HG03060 (cell line): ENCODE results near the gene FIG4.
"Not testable (repeated sequence)": the region's sequence is repeated elsewhere in the genome, so short reads cannot be mapped to it uniquely, and the experiment has no call there.

Experiments
- ATAC-seq: cut with Tn5 transposase; IDR thresholded peaks from one replicate; pipeline ENCODE4 v1.9.1; 2021; ENCODE audit warnings: low read depth, moderate number of reproducible peaks; ENCODE audit not compliant: unreplicated experiment

Gene FIG4

DNA sequence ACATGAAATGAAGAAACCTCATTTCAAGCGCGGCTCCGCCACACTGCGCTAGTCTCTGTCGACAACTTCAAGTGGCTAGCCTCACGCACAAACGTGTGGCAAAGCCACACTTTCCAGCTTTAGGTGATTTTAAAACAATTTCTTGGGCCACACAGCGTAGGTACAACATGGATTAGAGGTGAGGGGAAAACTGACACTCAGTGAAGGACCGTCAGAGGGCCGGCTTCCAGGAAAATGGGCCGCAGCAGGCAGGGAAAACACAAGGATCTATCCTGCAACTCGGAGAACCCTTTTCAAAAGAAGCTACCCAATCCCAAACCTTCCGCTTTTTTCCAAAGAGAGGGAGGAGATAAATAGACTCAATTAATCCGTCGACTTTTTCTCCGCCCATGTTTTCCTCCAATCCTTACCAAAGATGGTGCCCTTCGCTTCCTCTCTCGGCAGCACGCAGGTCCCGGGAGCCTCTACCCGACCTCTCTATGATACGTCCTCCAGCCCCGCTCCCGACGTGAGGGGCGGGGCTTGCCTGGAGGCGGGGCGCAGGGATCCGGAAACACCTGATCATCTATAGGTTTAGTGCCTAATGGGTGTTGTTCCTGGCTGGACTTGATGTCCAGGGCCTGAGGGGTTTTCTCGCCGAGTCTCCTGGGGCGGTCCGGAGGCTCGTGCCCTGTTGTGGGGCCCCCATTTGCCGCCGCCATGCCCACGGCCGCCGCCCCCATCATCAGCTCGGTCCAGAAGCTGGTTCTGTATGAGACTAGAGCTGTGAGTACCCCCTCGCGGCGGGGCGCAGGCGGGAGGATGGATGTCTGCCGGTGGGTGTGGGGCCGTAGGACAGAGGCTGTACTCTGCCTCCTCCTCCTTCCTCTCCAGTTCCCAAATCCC lies at the start of gene FIG4, which contains the start of gene AK9:
FIG4 (plus strand) TSS at position 560 of the 885 bp plus-strand sequence; CDS start at position 700, 140 bp downstream.
AK9 (minus strand) TSS at position 466 of the 885 bp plus-strand sequence. CDS start 15,457 bp downstream, outside the sequence.
- peak; percentile 80 for ATAC-seq

DNA sequence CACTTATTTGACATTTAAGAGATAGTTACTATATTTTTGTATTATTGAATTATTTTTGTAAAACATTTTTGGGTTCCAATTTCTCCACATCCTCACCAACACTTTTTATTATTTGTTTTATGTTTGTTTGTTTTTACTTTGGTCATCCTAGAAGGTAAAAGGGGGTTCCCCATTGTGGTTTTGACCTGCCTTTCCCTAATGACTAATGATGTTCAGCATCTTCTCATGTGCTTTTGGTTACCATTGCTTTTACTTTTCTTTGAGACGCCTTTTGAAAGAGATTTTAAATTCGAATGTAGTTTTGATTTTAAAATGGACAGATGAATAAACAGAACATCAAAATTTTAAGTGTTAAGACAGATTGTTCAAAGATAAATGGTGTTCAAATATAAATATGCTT lies 47.0 kb upstream of the FIG4 start:
- ATAC-seq, result no peak

DNA sequence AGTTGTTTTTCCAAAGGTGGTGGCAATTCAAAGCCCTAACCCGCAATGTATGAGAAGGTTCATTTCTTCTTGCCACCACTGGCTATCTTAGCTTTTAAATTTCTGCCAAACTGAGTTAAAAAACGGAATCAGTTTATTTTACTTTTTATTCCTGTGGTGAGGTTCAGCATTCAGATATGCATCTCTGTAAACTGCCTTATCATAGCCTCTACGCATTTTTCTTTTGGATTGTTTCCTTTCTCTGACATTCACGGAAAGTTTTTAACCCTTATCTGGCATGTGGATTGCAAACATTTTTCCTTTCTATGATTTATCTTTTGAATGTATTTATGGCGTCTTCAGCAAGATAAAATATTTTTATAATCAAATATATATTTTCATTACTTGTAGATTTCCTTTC lies 37.8 kb upstream of the FIG4 start:
- ATAC-seq, result no peak

DNA sequence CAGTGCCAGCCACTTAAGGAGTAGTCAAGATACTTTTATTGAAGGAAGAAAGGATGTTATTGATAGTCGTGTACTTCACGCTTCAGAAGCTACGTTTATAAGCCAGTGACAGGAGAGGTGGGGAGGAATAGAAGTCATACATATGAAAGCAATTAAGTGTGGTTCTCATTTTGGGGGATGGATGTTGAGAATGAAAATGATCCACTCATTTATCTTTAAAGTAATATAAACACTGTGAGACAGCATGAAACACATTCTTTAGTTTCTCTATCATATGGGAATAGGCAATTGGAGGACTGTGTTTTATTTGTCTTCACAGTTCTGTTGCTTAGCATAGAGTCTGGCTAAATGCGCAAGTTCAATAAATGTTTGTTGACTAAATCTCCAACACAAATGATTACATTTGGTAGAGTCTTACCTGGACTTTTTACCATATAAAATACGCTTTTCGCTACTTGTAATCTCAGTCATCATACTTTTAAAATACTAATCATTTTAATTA lies 35.3 kb upstream of the FIG4 start:
- ATAC-seq, result no peak

DNA sequence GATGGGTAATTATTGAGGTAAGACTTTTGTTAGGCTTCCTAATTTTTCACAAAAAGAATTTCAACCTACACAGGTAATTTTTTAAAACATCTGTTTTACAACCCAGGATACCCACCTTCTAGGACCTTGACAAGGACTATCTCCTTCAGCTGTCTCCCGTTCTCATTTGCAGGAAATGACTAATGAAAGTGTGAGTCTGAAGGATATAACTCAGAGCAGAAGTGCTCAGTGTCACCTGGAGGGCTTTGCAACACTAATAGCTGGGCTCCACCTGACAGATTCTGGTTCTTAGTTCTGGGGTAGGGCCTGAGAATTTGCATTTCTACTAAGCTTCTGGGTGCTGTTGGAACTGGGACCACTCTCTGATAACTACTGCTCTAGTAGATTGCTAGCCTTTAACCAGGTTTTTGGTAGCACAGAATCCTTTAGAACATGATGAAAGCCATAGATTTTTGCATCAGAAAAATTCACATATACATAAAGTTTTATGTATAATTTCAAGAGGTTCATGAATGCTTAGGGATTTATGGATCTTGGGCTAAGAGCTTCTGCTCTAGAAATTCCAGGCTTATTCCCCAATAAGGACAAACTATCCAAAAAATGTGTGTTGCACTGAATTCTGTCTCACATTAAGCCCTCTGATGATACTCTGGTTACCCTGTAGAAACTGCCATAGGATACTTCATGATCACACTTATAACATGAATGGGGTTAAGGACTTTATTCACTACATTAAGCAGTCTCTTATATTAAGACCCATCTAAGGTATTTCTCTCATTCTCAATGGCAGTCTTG lies 30.4 kb upstream of the FIG4 start:
- ATAC-seq, result no peak

DNA sequence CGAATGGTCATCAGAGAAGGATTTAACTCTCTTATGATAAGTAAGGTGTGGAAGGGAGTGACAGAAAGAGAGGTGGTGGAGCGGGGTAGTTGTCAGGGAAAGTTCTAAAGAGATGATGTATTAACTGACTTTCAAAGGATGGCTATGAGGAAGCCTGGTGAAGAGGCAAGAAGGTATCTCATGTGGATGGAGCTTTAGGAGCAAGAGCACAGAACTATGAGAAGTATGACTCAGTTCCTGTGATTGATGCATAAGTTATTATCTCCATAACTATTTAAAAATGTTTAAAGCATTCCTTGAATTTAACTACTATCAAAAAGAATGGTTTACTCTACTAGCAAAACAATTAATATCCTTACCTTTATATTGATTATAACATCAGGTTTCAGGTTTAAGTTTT lies 28.9 kb upstream of the FIG4 start:
- ATAC-seq, result no peak

DNA sequence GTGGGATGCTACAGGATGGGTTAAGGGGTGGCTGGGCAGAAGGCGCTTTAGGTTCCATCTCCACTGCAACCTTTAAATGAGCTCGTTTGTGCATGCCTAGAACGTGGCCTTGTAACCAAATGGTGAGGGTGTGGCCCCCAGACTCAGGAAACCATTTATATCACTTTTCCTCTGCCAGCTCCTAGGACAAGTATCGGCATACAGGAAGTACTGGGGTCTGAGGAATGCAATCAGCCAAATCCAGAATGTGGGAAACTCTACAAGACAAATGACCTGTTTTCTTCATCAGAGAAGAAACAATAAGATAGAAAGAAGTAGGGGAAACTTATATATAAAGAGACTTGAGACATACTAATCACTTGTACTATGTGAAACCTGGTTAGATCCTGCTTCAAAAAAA lies 21.3 kb upstream of the FIG4 start:
- no peak for ATAC-seq

DNA sequence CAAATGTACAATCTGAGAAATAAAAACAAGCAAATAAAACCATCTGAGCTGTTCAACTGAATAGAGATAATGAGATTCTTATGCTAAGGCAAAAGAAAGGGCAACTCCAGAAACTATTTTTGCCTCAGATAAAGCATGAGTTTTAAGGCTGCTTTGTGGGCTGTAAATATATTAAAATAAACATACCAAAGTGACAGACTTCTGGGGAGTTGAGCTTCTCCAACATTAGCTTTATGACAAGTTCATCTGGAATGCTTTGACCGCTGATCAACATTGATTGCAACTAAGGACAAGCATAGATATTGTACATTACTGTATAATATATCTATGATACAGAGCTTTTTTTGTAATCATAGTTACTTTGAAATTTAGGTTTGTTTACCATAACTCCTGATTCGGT lies 19.4 kb upstream of the FIG4 start:
- ATAC-seq, result no peak

DNA sequence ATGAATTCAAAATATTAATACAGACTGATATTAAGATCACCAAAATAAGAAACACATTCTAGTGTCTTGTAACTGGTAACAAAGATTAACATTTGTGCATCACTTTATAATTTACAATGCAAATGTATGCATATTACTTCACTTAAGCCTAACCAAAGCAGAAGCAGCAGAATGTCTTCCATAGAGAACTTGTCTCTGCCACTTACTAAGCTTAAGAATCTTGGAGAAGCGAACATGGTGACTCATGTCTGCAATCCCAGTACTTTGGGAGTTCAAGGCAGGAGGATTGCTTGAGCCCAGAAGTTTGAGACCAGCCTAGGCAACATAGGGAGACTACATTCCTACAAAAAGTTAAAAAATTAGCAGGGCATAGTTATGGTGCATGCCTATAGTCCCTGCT lies 18.9 kb upstream of the FIG4 start:
- no peak for ATAC-seq

DNA sequence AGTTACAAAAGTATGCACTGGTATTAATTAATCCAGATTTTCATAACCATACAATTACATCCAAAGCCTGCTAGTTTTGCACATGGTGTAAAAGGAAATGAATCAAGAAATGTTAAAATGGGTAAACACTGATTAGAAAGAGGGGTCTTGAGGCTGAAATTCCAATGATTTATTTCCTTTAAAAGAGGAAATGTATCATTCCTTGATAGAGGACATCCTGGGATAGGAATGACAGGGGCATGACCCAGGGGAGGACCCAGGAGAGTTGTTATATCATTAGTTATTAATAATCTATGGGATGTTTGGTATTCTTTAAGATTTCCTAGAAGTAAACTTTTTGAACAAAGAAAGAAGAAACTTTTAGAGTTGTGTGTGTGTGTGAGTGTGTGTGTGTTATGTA lies 18.3 kb upstream of the FIG4 start:
- ATAC-seq, result no peak

DNA sequence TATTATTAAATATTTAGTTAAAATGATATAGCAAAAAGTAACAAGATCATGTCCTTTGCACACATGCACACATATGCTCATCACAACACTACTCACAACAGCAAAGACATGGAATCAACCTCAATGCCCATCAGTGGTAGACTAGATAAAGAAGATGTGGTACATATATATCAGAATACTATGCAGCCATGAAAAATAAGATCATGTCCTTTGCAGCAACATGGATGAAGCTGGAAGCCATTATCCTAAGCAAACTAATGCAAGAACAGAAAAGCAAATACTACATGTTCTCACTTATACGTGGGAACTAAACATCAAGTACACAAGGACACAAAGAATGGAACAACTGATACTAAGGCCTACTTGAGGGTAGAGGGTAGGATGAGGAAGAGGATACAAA lies 14.4 kb upstream of the FIG4 start:
- no peak for ATAC-seq

DNA sequence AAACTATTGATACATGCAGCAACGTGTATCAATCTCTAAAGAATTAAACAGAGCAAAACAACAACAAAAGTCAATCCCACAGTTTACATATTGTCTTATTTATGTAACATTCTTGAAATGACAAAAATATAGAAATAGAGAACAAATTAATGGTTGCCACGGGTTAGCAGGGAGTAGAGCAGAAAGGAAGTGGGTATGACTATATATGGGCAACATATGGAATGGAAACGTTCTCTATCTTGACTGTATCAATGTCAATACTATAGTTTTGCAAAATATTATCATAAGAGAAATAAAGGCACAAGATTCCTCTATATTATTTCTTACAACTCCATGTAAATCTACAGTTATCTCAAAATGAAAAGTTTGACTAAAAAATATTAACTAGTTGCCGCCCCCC lies 12.9 kb upstream of the FIG4 start:
- ATAC-seq, result no peak

DNA sequence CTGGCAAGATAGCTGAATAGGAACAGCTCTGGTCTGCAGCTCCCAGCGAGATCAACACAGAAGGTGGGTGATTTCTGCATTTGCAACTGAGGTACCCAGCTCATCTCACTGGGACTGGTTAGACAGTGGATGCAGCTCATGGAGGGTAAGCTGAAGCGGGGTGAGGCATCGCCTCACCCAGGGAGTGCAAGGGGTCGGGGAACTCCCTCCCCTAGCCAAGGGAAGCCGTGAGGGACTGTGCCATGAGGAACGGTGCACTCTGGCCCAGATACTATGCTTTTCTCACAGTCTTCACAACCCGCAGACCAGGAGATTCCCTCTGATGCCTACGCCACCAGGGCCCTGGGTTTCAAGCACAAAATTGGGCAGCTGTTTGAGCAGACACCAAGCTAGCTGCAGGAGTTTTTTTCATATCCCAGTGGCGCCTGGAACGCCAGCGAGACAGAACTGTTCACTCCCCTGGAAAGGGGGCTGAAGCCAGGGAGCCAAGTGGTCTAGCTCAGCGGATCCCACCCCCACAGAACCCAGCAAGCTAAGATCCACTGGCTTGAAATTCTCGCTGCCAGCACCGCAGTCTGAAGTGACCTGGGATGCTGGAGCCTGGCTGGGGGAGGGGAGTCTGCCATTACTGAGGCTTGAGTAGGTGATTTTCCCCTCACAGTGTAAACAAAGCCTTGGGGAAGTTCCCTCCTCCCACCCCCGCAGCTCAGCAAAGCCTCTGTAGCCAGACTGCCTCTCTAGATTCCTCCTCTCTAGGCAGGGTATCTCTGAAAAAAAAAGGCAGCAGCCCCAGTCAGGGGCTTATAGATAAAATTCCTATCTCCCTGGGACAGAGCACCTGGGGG lies 12.2 kb upstream of the FIG4 start:
- ATAC-seq, result not testable (repeated sequence)

DNA sequence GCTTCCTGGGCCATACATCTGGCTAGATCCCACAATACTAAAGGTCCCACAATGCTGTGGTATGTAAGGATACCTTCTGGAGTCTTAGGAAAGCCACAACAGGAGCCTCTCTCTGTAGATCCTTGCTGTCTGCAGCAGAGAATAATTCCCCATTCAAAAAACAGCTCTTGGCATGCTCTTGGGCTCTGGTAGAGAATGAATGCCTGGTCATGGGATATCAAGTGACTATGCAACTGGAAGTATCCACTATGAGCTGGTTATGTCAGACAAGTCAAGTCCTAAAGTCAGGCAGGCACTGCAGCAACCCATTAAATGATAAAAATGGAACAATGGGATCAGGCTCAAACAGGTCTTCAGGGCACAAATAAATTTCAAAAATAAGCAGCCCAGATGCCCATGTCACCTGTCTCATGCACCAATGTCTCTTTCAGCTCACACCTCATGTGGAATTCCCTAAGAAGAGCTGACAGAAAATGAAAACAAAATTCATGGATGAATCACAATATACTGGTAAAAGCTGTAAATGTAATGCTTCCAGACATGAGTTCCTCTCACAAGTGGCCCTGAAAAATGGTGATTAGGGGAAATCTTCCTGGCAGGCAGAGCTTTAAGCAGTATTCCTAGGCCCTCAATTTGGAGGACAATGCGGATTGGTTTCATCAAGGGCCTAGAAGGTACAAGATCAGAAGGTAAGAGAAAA lies 4.4 kb upstream of the FIG4 start:
- ATAC-seq, result no peak

DNA sequence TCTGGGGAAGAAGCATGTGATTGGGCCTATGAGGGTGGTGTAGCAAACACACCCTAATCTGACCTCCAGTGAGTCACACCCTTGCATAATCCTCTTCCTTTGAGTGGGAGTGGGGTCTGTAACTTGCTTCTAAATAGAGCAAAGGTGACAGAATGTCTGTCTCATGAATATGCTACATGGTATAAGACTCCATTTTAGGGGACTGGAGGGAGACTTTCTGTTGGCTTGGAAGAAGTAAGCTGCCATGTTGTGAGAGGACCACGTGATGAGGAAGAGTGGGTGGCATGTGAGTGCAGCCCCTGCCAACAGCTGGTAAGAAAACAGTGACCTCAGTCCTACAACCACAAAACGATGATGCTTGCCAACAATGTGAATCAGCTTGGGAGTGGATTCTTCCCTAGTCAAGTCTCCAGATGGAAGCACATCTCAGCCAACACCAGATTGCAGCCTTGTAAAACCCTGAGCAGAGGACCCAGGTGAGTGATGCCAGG lies 3.8 kb upstream of the FIG4 start:
- ATAC-seq, result no peak

DNA sequence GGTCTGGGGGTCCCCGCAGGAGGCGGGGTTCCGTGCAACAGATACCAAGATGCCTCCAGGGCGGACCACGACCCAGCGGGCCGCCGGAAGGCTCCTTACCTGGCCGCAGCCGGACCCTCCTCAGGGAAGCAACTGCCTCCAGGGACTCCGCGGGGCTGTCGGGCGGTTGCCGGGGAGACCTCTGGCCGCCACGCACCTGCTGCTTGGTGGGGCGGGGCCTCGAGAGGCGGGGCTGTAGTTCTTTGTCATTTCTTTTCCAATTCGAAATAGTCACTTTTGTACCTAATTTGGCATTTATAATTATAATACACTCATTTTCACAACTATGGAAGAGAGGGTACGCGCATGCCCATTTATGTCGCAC lies 741 bp upstream of the FIG4 start:
- ATAC-seq, result peak; percentile 15

DNA sequence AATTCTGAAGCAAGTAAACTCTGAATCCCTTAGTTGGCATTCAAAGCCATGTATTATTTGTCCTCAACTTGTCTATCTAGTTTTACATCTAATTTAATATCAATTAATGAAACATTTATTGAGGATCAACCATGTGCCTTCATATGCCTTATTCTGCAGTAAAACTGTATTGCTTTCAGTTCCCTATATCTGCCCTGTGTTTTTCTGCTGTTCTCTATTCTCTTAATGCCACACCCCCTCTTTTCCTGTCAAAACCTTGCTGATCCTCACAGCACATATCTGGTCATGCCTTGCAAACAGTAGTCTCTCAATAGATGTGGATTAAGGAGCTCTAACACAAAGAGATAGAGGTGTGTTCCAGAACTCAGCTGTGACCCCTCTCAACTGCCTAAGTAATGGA lies 2.0 kb downstream of the FIG4 start:
- no peak for ATAC-seq

DNA sequence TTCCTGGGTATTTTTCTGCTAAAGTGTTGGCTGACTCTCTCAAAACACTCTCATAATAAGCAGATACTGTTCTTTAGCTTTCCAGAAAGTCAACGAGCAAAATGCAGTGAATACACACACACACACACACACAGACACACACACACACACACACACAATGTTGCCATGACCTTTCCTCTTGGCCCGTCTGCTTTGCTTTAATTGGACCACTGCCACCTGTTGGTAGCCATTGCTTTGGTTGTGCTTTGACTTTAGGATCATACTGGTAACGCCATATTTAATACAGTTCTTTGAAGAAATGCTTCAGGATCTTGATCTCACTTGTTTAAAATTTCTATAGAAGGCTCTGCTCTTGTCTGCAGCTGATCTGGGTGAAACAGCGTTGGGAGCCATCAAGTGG lies 4.4 kb downstream of the FIG4 start:
- no peak for ATAC-seq

DNA sequence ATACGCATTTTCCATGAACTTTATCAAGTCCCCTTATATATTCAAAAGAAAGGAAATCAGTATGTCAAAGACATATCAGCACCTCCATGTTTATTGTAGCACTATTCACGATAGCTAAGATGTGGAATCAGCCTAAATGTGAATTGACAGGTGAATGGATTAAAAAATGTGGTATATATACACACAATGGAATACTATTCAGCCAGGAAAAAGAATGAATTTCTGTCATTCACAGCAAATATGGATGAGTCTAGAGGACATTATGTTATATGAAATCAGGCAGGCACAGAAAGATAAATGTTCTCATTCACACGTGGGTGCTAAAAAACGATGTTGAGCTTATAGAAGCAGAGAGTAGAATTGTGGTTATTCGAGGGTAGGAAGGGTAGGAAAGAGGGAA lies 5.3 kb downstream of the FIG4 start:
- ATAC-seq, result no peak

DNA sequence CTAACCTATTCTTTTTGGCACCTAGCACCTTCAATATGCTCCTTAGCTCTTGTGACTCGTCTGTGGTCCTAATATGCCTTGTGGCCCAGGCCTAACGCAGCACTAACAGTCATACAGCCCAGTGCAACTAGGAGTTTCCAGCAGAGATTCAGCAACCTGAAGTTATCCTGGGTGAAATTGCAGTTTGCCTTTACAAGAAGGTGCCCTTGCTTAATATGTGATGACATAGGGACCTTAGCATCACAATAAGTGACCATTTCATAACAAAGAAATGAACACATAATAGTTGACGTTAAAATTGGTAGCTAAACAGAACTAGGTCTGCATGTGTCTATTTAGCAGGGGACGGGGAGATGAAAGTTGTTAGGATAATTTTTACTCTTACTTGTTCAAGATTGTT lies 10.1 kb downstream of the FIG4 start:
- ATAC-seq, result no peak
